Measurements from ENCODE around the gene RNASET2. TPM values are rescaled to one million over a fixed set of nuclear protein-coding genes. Genes with fewer than 3 reads are reported as not detected.
"Not testable (repeated sequence)": the region's sequence is repeated elsewhere in the genome, so short reads cannot be mapped to it uniquely, and the experiment has no call there.

Gene RNASET2
- polyA plus RNA-seq, 1 donor (not counting 4 experiments of a cell fraction or from before 2014, with no cell fraction given): 21.5 TPM

- H3K27ac ChIP-seq (ENCODE audit: control insufficient read depth, insufficient read depth, low read length); H3K9ac ChIP-seq (ENCODE audit: control insufficient read depth, extremely low read depth, insufficient read depth, low read length); DNase-seq (ENCODE audit: low read depth, low spot score); H4K20me1 ChIP-seq (ENCODE audit: control insufficient read depth, extremely low read depth, insufficient read depth, low read length); H3K79me2 ChIP-seq (ENCODE audit: control insufficient read depth, insufficient read depth, low read length); H3K4me3 ChIP-seq (ENCODE audit: control insufficient read depth in 2 of 3, extremely low read depth in 1 of 3, insufficient read depth in 2 of 3, low read depth in 1 of 3, low read length in 3 of 3); H3K9me3 ChIP-seq (ENCODE audit: control insufficient read depth, low read depth, low read length); H3K27me3 ChIP-seq (ENCODE audit: control insufficient read depth, extremely low read depth, insufficient read depth, low read length); H3K36me3 ChIP-seq (ENCODE audit: control insufficient read depth in 2 of 2, extremely low read depth in 1 of 2, insufficient read depth in 2 of 2, low read length in 2 of 2); FAIRE-seq; dilution Hi-C loops (cut with MboI; ENCODE audit: extremely low pct_ligation_motif_present, low sequenced_read_pairs); H3K4me2 ChIP-seq (ENCODE audit: control insufficient read depth, extremely low read depth, insufficient read depth, low read depth, low read length); H3K4me1 ChIP-seq (ENCODE audit: control insufficient read depth, extremely low read depth, insufficient read depth, low read length); H2AFZ ChIP-seq (ENCODE audit: control insufficient read depth, low read length); H3K9me1 ChIP-seq (ENCODE audit: control insufficient read depth, extremely low read depth, insufficient read depth, low read length): not testable (repeated sequence)
Measured at GRCh38 chr6:166886773-166887172, 69.6 kb downstream of the RNASET2 start.

- H3K4me2 ChIP-seq (ENCODE audit: control insufficient read depth, extremely low read depth, insufficient read depth, low read depth, low read length); H3K9me3 ChIP-seq (ENCODE audit: control insufficient read depth, low read depth, low read length); DNase-seq (ENCODE audit: low read depth, low spot score); H3K79me2 ChIP-seq (ENCODE audit: control insufficient read depth, insufficient read depth, low read length); dilution Hi-C loops (cut with MboI; ENCODE audit: extremely low pct_ligation_motif_present, low sequenced_read_pairs); FAIRE-seq; H4K20me1 ChIP-seq (ENCODE audit: control insufficient read depth, extremely low read depth, insufficient read depth, low read length); H3K36me3 ChIP-seq (ENCODE audit: control insufficient read depth in 2 of 2, extremely low read depth in 1 of 2, insufficient read depth in 2 of 2, low read length in 2 of 2); H3K4me1 ChIP-seq (ENCODE audit: control insufficient read depth, extremely low read depth, insufficient read depth, low read length); H3K9ac ChIP-seq (ENCODE audit: control insufficient read depth, extremely low read depth, insufficient read depth, low read length); H3K27me3 ChIP-seq (ENCODE audit: control insufficient read depth, extremely low read depth, insufficient read depth, low read length); H3K4me3 ChIP-seq (ENCODE audit: control insufficient read depth in 2 of 3, extremely low read depth in 1 of 3, insufficient read depth in 2 of 3, low read depth in 1 of 3, low read length in 3 of 3); H2AFZ ChIP-seq (ENCODE audit: control insufficient read depth, low read length); H3K9me1 ChIP-seq (ENCODE audit: control insufficient read depth, extremely low read depth, insufficient read depth, low read length); H3K27ac ChIP-seq (ENCODE audit: control insufficient read depth, insufficient read depth, low read length): not testable (repeated sequence)
Measured at GRCh38 chr6:166884958-166885357, 71.4 kb downstream of the RNASET2 start.

- Histone ChIP-seq H3K4me3 (ENCODE audit: control insufficient read depth in 2 of 3, extremely low read depth in 1 of 3, insufficient read depth in 2 of 3, low read depth in 1 of 3, low read length in 3 of 3) (no peak overlapping the region), H4K20me1 (ENCODE audit: control insufficient read depth, extremely low read depth, insufficient read depth, low read length) (no peaks in the 10 kb centered on the region), H3K36me3 (ENCODE audit: control insufficient read depth in 2 of 2, extremely low read depth in 1 of 2, insufficient read depth in 2 of 2, low read length in 2 of 2) (no peaks in the 10 kb centered on the region), H3K4me1 (ENCODE audit: control insufficient read depth, extremely low read depth, insufficient read depth, low read length) (peaks cover 10% of the 10 kb centered on the region), H3K9ac (ENCODE audit: control insufficient read depth, extremely low read depth, insufficient read depth, low read length) (no peak overlapping the region), H3K27me3 (ENCODE audit: control insufficient read depth, extremely low read depth, insufficient read depth, low read length) (no peaks in the 10 kb centered on the region), H3K9me3 (ENCODE audit: control insufficient read depth, low read depth, low read length) (no peaks in the 10 kb centered on the region), H3K79me2 (ENCODE audit: control insufficient read depth, insufficient read depth, low read length) (no peaks in the 10 kb centered on the region), H3K4me2 (ENCODE audit: control insufficient read depth, extremely low read depth, insufficient read depth, low read depth, low read length) (no peak overlapping the region), H2AFZ (ENCODE audit: control insufficient read depth, low read length) (no peak overlapping the region), H3K9me1 (ENCODE audit: control insufficient read depth, extremely low read depth, insufficient read depth, low read length) (no peaks in the 10 kb centered on the region), H3K27ac (ENCODE audit: control insufficient read depth, insufficient read depth, low read length) (no peak overlapping the region)
- TF ChIP-seq CTCF (optimal IDR thresholded peaks at IDR 0.05 in 1 of 3, IDR thresholded peaks at IDR 0.05 in 1 of 3, conservative IDR thresholded peaks at IDR 0.05 in 1 of 3; ENCODE audit: extremely low read depth in 1 of 3, insufficient read depth in 2 of 3, low read length in 3 of 3) (no peak), EZH2 (IDR thresholded peaks at IDR 0.05; ENCODE audit: low read length) (no peak)
- FAIRE-seq: no peak
- dilution Hi-C loops (cut with MboI; ENCODE audit: extremely low pct_ligation_motif_present, low sequenced_read_pairs): no loop called here
- no peak for DNase-seq (ENCODE audit: low read depth, low spot score)
Measured at GRCh38 chr6:166879594-166879993, 76.8 kb downstream of the RNASET2 start.

Small RNA genes within 50 kb of the gene (small RNA-seq; reads per million reads assigned to genes)
- 0 to 0.75 (median 0) reads per million in 3 experiments for gene MIR3939 (ENCODE audit: insufficient read length in 3 of 3, low read depth in 3 of 3, low replicate concordance in 1 of 3)

Other genes starting within 250 kb of the RNASET2 start
- 9.6 to 18.4 TPM (median 11.5 TPM) in 3 replicates for gene CEP43, start 42.8 kb upstream of the RNASET2 start, polyA plus RNA-seq
- not detected in 3 replicates for gene CCR6, start 166.5 kb upstream of the RNASET2 start, polyA plus RNA-seq
- gene GPR31, start 201.4 kb upstream of the RNASET2 start, polyA plus RNA-seq: not detected in 3 replicates

Measured in keratinocyte (primary cell).